HG02798 (cell line): ENCODE data around the gene SCRN3.
"Not testable (repeated sequence)": the region's sequence is repeated elsewhere in the genome, so short reads cannot be mapped to it uniquely, and the experiment has no call there.

Experiments used
- ATAC-seq: cut with Tn5 transposase; IDR thresholded peaks from one replicate; pipeline ENCODE4 v1.9.1; 2021; ENCODE audit warnings: mild to moderate bottlenecking; ENCODE audit not compliant: unreplicated experiment, poor library complexity

SCRN3 gene, protein sequence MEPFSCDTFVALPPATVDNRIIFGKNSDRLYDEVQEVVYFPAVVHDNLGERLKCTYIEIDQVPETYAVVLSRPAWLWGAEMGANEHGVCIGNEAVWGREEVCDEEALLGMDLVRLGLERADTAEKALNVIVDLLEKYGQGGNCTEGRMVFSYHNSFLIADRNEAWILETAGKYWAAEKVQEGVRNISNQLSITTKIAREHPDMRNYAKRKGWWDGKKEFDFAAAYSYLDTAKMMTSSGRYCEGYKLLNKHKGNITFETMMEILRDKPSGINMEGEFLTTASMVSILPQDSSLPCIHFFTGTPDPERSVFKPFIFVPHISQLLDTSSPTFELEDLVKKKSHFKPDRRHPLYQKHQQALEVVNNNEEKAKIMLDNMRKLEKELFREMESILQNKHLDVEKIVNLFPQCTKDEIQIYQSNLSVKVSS

DNA sequence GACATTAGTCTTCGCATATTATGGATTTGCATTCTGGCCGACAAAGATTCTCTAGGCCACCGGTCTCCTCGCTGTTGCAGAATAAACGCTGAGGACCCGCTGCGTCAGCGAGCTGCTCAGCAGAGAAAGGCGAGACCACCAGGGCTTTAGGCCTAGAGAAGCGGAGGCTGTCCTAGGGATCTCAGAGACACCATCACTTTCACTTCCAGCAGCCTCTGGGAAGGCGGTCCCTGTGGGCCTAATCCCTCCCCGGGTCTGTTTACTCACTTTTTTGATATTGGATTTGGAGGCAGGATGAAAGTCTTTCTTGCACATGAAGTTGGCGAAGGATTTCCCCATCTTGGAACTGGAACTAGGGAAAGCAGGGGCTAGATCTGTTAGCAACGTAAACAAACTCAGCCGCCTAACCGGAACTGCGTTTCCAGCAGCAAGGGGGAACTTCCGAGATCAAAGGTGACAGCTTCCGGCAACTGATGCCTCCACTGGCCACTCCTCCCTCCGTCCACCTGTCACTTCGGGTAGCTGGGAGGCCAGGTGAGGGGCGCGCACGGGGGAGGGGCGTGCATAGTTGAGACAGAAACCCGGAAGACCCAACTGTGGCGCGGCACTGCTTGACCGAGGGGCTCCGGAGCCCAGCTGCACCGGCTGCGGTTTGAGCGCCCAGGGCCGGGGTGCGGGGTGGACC lies at the start of gene SCRN3:
Gene SCRN3 (plus strand): TSS at position 447 of the 685 bp plus-strand sequence. CDS start 2,554 bp downstream, outside the sequence.
- ATAC-seq = peak; percentile 98

DNA sequence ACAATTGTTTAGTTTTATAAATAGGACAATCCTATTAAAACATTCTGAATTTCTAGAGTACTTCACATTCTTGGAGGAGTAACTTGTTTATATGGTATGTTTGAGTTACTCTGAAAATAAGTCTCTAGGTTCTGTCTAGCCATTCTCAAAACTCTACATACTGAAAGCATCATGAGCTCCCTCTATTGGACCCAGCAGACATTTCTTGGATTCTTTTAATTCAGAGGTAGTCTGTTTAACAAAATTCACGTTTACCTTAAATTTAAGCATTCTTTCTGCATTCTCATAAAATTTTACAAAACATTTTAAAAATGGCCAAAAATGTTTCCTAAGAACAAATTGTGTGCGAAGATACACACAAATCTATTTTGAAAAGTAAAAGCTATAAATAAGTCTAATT lies 45.5 kb upstream of the SCRN3 start:
- no peak for ATAC-seq

DNA sequence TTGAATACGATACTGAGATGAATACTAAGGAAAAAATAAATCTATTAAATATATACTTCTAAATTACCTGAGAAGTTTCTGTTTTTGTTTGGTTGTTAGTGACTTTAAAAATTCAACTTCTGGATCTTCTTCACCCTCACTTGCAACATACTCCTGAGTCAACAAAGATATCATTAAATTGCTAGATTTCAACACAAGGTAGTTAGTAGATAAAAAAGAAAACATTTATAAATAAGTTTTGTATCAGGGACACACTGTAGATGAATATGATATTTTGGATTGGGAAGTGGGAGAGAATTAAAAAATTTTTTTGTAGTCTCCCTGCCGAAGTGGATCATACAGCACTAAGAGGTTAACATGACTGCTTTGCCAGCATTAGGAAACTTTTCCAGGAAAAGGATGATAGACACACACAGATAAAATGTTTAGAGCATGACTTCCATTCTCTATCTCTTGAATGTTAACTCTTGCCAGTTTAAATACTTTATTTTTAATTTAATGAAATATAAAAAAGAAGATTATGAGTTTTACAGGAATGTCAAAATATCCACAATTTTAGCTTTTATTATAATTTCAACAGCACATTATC lies 44.8 kb upstream of the SCRN3 start:
- ATAC-seq = no peak

DNA sequence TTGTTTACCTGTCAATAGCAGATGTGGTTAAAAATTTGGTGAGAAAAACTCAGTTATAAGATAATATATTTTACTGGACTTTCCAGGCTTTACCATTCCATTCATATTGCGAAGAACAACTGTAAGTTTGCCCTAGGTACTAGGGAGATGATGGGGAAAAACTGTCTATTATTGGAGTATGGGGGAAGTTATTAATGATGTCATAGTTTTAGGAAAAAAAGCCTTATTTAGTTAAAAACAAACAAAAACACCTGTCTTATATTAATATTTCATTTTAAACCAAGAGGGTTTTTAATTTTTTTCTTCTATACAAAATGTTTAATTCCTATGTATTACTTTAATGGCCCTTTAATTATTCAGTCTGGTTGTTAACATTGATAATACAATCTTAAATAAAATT lies 42.5 kb upstream of the SCRN3 start:
- ATAC-seq = no peak

DNA sequence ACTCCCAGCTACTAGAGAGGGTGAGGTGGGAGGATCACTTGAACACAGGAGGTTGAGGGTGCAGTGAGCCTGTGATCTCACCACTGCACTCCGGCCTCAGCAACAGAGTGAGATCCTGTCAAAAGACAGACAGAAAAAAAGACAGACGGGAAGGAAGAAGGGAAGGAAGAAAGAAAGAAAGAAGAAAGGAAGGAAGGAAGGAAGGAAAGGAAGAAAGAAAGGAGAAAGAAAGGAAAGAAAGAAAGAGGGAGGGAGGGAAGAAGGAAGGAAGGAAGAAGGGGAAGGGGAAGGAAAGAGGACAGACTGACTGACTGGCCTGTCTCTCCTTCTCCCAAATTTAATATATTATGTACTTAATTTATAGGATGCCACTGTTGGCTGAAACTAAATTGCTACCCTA lies 39.2 kb upstream of the SCRN3 start:
- no peak for ATAC-seq

DNA sequence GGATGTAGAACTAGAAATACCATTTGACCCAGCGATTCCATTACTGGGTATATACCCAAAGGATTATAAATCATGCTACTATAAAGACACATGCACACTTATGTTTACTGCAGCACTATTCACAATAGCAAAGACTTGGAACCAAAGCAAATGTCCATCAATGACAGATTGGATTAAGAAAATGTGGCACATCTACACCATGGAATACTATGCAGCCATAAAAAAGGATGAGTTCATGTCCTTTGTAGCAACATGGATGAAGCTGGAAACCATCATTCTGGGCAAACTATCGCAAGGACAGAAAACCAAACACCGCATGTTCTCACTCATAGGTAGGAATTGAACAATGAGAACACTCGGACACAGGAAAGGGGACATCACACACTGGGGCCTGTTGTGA lies 35.9 kb upstream of the SCRN3 start:
- not testable (repeated sequence) for ATAC-seq

DNA sequence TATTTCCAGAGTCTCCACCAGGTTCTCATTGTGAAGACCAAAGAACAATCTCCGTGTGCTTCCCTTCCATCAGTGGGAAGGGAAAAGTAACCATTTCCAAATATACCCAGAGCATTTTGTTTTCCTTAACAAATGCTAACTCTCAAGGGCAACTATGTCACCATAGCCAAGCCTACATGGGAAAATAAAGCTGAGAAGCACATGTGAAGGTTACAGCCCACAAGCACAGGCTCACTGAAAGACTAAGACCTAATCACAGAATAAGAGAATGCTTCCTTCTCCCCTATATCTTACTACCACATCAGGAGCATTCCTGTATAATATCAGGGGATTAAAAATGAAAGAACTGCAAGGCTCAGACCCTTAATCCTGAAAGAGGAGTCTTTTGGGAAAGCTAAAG lies 32.6 kb upstream of the SCRN3 start:
- ATAC-seq = no peak

DNA sequence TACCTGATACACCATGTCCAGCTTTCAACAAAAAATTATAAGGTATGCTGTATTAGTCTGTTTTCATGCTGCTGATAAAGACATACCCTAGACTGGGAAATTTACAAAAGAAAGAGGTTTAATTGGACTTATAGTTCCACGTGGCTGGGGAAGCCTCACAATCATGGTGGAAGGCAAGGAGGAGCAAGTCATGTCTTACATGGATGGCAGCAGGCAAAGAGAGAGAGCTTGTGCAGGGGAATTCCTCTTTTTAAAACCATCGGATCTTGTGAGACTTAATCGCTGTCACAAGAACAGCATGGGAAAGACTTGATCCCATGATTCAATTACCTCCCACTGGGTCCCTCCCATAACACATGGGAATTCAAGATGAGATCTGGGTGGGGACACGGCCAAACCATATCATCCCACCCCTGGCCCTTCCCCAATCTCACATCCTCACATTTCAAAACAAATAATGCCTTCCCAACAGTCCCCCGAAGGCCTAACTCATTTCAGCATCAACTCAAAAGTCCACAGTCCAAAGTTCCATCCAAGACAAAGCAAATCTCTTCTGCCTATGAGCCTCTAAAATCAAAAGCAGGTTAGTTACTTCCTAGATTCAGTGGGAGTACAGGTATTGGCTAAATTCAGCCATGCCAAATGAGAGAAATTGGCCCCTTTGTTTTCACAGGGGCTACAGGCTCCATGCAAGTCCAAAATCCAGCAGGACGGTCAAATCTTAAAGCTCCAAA lies 31.9 kb upstream of the SCRN3 start:
- ATAC-seq = not testable (repeated sequence)

DNA sequence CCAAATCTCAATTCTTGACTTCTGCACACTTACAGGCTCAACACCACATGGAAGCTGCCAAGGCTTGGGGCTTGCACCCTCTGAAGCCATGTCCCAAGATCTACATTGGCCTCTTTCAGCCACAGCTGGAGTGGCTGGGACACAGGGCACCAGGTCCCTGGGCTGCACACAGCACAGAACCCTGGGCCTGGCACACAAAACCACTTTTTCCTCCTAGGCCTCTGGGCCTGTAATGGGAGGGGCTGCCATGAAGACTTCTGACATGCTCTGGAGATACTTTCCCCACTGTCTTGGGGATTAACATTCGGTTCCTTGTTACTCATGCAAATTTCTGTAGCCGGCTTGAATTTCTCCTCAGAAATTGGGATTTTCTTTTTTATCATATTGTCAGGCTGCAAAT lies 30.9 kb upstream of the SCRN3 start:
- no peak for ATAC-seq

DNA sequence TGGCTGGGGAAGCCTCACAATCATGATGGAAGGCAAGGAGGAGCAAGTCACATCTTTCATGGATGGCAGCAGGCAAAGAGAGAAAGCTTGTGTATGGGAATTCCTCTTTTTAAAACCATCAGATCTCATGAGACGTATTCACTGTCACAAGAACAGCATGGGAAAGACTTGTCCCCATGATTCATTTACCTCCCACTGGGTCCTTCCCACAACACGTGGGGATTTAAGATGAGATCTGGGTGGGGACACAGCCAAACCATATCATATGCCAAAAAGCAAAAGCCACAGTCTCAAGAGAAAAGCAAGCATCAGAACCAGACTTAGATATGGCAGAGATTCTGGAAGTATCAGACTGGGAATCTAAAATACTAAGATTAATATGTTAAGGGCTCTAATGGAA lies 30.0 kb upstream of the SCRN3 start:
- ATAC-seq = no peak

DNA sequence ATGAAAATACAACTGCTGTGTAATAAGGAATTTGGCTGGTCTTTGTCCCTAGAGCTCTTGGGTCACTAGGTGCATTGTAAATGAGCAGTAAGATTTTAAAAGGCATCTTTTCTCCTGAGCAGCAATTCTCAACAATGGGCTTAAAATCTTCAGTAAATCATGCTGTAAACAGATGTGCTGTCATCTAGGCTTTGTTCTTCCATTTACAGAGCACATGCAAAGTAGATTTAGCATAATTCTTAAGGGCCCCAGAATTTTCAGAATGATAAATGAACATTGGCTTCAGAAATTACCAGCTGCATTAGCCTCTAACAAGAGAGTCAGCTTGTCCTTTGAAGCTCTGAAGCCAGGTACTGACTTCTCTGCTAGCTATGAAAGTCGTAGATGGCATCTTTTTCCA lies 26.8 kb upstream of the SCRN3 start:
- no peak for ATAC-seq

DNA sequence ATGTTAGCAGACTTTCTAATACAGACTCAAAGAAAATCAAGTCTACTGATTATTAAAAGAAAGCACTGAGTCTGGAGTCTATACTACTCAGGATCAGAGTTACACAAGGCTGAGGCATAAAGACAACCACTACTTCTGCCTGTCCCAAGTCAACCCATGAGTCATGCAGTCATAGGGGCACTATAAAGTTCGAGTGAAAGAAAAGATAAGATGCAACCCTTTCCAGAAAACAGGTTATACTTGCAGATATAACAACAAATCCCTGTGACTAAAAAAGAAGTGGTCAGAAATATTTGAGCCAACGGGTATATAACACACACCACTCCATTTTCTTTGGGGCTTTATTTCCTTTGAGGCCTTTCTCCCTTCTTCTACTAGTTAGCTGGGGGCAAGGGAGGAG lies 18.6 kb upstream of the SCRN3 start:
- ATAC-seq = no peak

DNA sequence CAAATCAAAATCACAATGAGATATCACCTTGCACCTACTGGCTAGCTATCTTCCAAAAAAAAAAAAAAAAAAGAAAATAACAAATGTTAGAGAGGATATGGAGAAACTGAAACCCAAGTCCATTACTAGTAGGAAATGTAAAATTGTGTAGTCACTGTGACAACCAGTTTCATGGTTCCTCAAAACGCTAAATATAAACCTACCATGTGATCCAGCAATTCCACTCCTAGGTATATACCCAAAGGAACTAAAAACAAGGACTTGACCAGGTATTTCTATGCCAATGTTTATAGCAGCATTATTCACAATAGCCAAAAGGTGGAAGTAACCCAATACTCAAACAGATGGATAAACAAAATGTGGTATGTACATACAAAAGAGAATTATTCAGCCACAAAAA lies 11.7 kb upstream of the SCRN3 start:
- ATAC-seq = no peak

DNA sequence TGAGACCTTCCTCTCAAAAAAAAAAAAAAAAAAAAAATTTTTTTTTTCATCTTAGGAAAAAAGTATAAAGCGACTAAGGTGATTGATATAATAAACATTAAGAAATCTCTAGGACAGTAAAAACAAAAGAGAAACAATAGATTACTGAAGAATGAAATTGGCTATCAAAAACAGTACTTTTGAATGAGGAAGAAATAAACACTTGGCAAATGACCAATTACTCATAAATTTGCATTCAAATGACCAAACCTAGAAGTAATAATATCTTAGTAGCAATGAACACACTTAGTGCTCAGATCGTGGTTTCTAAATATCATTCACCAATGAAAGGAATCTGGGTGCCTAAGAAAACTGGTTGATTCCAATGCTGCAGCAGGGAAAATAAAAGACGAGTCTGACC lies 10.3 kb upstream of the SCRN3 start:
- ATAC-seq = no peak

DNA sequence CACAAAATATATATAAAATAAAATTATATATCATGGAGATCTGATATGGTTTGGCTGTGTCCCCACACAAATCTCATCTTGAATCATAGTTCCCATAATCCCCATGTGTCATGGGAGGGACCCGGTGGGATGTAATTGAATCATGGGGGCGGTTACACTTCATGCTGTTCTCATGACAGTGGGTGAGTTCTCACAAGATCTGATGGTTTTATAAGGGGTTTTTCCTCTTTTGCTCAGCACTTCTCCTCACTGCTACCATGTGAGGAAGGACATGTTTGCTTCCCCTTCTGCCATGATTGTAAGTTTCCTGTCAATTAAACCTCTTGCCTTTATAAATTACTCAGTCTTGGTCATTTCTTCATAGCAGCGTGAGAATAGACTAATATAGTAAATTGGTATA lies 6.8 kb upstream of the SCRN3 start:
- not testable (repeated sequence) for ATAC-seq

DNA sequence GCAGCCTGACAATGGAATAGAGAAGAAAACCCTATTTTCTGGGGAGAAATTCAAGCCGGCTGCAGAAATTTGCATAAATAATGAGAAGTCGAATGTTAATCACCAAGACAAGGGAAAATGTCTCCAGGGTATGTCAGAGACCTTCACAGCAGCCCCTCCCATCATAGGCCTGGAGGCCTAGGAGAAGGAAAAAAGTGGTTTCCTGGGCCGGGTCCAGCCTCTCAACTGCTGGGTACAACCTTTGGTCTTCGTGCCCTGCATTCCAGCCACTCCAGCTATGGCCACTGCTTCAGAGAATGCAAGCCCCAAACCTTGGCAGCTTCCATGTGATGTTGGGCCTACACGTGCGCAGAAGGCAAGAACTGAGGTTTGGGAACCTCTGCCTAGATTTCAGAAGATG lies 6.0 kb upstream of the SCRN3 start:
- ATAC-seq = no peak

DNA sequence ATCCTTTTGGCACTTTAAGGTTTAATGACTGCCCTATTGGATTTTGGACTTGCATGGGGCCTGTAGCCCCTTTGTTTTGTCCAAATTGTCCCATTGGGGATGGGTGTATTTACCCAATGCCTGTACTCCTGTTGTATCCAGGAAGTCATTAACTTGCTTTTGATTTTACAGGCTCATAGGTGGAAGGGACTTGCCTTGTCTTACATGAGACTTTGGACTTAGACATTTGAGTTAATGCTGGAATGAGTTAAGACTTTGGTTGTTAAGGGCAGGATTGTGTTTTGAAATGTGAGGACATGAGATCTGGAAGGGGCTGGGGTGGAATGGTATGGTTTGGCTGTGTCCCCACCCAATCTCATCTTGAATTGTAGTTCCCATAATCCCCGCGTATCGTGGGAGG lies 5.2 kb upstream of the SCRN3 start:
- not testable (repeated sequence) for ATAC-seq

DNA sequence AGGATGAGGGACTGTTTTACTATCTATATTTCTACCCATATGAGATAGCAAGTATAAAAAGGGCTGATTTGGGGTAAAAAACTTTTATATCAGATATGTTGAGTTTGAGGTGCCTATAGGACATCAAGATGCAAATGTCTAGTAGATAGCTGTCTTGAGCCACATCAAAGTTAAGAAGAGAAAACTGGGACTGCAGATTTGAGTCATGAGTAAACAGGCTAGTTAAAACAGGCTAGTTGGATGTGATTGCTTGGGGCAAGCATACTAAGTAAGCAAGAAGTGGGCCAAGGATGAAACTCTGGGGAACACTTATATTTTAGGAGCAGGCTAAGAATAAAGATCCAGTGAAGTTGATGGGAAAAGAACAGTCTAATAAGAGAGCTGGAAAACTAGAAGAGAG lies 2.8 kb upstream of the SCRN3 start:
- no peak for ATAC-seq

DNA sequence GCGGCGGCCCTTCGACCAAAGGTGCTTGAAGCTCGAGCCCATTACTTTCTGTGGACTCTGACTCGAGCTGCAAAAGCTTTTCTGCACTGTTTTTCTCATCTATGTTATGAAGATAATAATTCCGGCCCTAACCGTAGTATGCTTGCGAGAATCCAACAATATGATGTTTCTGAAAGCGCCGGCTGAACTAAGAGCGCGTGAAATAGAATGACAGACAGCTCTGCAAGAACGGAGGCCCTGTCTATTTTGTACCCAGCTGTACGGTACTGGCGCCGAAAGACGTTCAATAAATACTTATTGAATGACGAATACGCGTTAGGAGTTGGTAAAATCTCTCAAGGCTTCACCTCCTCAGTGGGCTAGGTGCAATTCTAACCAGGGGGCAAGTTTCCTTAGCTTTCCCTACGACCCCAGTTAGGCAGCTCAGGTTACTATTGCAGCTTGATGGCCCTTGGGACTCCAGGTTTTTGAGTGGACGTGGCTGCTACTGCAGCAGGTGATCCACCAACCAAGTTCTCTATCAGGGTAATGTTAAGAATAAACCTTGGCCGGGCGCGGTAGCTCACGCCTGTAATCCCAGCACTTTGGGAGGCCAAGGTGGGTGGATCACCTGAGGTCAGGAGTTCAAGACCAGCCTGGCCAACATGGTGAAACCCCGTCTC lies 570 bp downstream of the SCRN3 start:
- ATAC-seq = peak; percentile 22

DNA sequence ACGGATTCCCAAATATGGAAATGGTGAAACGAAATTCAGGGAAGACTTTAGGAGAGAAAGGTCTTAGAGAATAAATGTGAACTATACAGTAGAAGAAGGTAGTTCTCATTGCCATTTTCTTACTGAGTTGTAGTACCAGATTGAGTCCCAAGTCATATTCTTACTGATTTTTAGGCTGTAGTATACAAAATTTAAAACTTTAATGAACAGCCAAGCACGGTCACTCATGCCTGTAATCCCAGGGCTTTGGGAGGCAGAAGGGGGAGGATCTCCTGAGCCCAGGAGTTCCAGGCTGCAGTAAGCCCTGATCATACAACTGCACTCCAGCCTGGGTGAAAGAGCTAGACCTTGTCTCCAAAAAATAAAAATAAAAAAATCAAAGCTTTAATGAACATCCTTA lies 2.2 kb downstream of the SCRN3 start:
- ATAC-seq = no peak
